Astrocyte of the cerebellum (primary cell): ENCODE results near the gene ATXN1.
A peak's percentile ranks its signal among the peaks of the same experiment; 100 is the strongest.

Source experiments
- DNase-seq: peaks from one replicate; pipeline ENCODE4 v3.0.0-alpha.2; 2011; ENCODE audit warnings: low read depth
- H3K4me3 ChIP-seq: 2 replicates; pipeline ENCODE4 v1.5.1; 2011; ENCODE audit warnings: mild to moderate bottlenecking, low read depth, low read length, moderate library complexity
- in situ Hi-C: cut with HindIII; loops from 2 replicates; pipeline ENCODE4 v1.10.0; 2017; ENCODE audit warnings: low sequenced_read_pairs
- TF ChIP-seq, protein P1 (sequence below): IDR thresholded peaks from 2 replicates; pipeline ENCODE4 v1.5.1; 2012; ENCODE audit warnings: low read length, low read depth, moderate library complexity, mild to moderate bottlenecking; ENCODE audit errors: missing control alignments

The ATXN1 gene

GRCh38 chr6:16332175-16332542 is 429.1 kb downstream of the ATXN1 start:
- DNase-seq = peak; percentile 62
- in situ Hi-C loops = no loop called here
- TF ChIP-seq, protein P1, sequence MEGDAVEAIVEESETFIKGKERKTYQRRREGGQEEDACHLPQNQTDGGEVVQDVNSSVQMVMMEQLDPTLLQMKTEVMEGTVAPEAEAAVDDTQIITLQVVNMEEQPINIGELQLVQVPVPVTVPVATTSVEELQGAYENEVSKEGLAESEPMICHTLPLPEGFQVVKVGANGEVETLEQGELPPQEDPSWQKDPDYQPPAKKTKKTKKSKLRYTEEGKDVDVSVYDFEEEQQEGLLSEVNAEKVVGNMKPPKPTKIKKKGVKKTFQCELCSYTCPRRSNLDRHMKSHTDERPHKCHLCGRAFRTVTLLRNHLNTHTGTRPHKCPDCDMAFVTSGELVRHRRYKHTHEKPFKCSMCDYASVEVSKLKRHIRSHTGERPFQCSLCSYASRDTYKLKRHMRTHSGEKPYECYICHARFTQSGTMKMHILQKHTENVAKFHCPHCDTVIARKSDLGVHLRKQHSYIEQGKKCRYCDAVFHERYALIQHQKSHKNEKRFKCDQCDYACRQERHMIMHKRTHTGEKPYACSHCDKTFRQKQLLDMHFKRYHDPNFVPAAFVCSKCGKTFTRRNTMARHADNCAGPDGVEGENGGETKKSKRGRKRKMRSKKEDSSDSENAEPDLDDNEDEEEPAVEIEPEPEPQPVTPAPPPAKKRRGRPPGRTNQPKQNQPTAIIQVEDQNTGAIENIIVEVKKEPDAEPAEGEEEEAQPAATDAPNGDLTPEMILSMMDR = peak; percentile 86
- H3K4me3 ChIP-seq = no peak overlapping the region

- in situ Hi-C loops = no loop called here
- peak; percentile 68 for DNase-seq
- no peak overlapping the region for H3K4me3 ChIP-seq
- TF ChIP-seq, protein P1 = peak; percentile 97
These were observed 429.7 kb downstream of the ATXN1 start for GRCh38 chr6:16331384-16332174.

GRCh38 chr6:16329233-16329632 is 432.0 kb downstream of the ATXN1 start:
- no peak overlapping the region for H3K4me3 ChIP-seq
- TF ChIP-seq, protein P1 = no peak
- no peak for DNase-seq
- in situ Hi-C loops = no loop called here

DNA sequence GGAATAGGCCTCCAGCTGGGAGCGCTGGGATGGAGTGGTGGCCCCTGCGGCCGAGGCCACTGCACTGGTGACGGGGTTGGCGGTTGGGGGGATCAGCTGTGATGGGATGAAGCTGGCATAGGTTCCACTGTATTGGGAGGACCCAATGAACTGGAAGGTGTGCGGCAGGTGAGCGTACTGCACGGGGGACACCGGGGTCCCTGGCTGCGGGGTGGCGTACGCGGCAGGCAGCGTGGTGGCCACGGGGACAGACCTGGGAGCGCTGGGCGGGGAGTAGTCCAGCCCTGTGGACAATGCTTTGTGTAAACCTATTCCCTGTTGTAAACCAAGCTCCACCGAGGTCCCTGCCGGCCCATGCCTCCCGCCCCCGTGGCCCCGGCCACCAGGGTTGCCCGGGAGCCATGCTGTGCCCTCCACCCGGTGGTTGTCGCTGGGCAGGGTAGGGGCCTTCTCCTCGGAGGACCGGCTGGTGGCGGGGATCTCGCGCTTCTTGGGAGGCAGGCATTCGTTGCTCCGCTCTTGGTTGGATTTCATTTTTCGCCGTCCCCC is 433.4 kb downstream of the ATXN1 start:
- TF ChIP-seq, protein P1 = no peak
- H3K4me3 ChIP-seq = no peak overlapping the region
- no peak for DNase-seq
- in situ Hi-C loops = no loop called here

GRCh38 chr6:16326971-16327776 is 434.1 kb downstream of the ATXN1 start:
- H3K4me3 ChIP-seq = no peak overlapping the region
- in situ Hi-C loops = no loop called here
- no peak for DNase-seq
- TF ChIP-seq, protein P1 = no peak

GRCh38 chr6:16326531-16326930 is 434.7 kb downstream of the ATXN1 start:
- DNase-seq = no peak
- TF ChIP-seq, protein P1 = no peak
- no peak overlapping the region for H3K4me3 ChIP-seq
- in situ Hi-C loops = no loop called here
